ENCODE data around the gene HCN2. TPM values are rescaled to one million over a fixed set of nuclear protein-coding genes. Genes with fewer than 3 reads are reported as not detected.
A peak's percentile ranks its signal among the peaks of the same experiment; 100 is the strongest.

Gene HCN2
- total and polyA plus RNA-seq, 9 of the 15 experiments (the other 6 are each of a cell fraction or from before 2014, with no cell fraction given), result 0.29 to 4.2 (median 0.82) TPM; not detected in 2

DNA sequence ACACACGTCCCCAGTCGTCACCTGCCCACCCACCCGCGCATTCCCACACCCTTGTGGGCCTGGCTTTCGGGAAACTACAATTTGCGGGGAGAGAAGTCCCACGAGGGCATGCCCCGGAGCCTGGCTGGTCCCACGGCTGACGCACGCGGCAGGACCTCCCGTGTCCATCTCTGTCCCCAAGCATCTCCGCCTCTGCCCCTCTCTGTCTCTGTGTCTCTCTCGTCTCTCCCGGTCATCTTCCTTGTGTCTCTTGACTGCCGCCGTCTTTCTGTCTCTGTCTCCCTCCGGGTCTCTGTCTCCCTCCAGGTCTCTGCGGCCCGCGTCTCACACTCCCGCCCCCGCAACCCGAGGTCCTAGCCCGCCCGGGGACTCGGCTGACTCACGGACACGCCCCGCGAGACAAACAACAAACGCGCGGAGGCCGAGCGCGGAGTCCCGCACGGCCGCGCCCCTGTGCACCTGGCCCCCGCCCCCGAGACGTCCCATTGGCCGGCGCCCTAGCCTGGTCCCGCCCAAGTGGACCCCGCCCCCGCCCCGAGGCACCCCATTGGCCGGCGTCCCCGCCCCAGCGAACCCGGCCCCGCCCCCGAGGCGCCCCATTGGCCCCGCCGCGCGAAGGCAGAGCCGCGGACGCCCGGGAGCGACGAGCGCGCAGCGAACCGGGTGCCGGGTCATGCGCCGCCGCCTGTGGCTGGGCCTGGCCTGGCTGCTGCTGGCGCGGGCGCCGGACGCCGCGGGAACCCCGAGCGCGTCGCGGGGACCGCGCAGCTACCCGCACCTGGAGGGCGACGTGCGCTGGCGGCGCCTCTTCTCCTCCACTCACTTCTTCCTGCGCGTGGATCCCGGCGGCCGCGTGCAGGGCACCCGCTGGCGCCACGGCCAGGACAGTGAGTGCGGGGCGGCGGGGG is 49.8 kb downstream of the HCN2 start, which contains the start of gene FGF22 (continued):
- TF ChIP-seq, protein P1, sequence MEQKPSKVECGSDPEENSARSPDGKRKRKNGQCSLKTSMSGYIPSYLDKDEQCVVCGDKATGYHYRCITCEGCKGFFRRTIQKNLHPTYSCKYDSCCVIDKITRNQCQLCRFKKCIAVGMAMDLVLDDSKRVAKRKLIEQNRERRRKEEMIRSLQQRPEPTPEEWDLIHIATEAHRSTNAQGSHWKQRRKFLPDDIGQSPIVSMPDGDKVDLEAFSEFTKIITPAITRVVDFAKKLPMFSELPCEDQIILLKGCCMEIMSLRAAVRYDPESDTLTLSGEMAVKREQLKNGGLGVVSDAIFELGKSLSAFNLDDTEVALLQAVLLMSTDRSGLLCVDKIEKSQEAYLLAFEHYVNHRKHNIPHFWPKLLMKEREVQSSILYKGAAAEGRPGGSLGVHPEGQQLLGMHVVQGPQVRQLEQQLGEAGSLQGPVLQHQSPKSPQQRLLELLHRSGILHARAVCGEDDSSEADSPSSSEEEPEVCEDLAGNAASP (IDR thresholded peaks at IDR 0.05), result no peak
- no peak for TF ChIP-seq RFX7 (CRISPR knock-in tag; IDR thresholded peaks at IDR 0.05)
- TF ChIP-seq THRAP3 (IDR thresholded peaks at IDR 0.05; ENCODE audit: borderline replicate concordance), result no peak
- no peak for TF ChIP-seq ZNF311 (CRISPR knock-in tag; IDR thresholded peaks at IDR 0.05)
- no peak for TF ChIP-seq HNRNPH1 (optimal IDR thresholded peaks at IDR 0.05; ENCODE audit: low read depth, low read length)
- TF ChIP-seq BCL6 (CRISPR knock-in tag; IDR thresholded peaks at IDR 0.05), result no peak
- TF ChIP-seq PHF21A (IDR thresholded peaks at IDR 0.05; ENCODE audit: borderline replicate concordance, low read depth), result 0 out of 2 replicates have a peak, but pooled peaks have one; percentile 26
- TF ChIP-seq, protein P2, sequence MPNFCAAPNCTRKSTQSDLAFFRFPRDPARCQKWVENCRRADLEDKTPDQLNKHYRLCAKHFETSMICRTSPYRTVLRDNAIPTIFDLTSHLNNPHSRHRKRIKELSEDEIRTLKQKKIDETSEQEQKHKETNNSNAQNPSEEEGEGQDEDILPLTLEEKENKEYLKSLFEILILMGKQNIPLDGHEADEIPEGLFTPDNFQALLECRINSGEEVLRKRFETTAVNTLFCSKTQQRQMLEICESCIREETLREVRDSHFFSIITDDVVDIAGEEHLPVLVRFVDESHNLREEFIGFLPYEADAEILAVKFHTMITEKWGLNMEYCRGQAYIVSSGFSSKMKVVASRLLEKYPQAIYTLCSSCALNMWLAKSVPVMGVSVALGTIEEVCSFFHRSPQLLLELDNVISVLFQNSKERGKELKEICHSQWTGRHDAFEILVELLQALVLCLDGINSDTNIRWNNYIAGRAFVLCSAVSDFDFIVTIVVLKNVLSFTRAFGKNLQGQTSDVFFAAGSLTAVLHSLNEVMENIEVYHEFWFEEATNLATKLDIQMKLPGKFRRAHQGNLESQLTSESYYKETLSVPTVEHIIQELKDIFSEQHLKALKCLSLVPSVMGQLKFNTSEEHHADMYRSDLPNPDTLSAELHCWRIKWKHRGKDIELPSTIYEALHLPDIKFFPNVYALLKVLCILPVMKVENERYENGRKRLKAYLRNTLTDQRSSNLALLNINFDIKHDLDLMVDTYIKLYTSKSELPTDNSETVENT (CRISPR knock-in tag; IDR thresholded peaks at IDR 0.05), result no peak; the same call in 1 of the 2 replicates
- peak; percentile 62 for TF ChIP-seq CTBP1 (IDR thresholded peaks at IDR 0.05; ENCODE audit: borderline replicate concordance)
- TF ChIP-seq, protein P3, sequence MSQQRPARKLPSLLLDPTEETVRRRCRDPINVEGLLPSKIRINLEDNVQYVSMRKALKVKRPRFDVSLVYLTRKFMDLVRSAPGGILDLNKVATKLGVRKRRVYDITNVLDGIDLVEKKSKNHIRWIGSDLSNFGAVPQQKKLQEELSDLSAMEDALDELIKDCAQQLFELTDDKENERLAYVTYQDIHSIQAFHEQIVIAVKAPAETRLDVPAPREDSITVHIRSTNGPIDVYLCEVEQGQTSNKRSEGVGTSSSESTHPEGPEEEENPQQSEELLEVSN (IDR thresholded peaks at IDR 0.05; ENCODE audit: borderline replicate concordance in 1 of 2, extremely low read depth in 1 of 2, insufficient read depth in 1 of 2, insufficient read length in 1 of 2, low read depth in 1 of 2, low read length in 1 of 2, poor library complexity in 1 of 2, severe bottlenecking in 1 of 2), result peak; percentile 41 to 79
- no peak for TF ChIP-seq ZNF77 (CRISPR knock-in tag; IDR thresholded peaks at IDR 0.05)
- no peak for TF ChIP-seq RBM22 (IDR thresholded peaks at IDR 0.05; ENCODE audit: low read depth, low read length, poor library complexity, severe bottlenecking)
- TF ChIP-seq, protein P4, sequence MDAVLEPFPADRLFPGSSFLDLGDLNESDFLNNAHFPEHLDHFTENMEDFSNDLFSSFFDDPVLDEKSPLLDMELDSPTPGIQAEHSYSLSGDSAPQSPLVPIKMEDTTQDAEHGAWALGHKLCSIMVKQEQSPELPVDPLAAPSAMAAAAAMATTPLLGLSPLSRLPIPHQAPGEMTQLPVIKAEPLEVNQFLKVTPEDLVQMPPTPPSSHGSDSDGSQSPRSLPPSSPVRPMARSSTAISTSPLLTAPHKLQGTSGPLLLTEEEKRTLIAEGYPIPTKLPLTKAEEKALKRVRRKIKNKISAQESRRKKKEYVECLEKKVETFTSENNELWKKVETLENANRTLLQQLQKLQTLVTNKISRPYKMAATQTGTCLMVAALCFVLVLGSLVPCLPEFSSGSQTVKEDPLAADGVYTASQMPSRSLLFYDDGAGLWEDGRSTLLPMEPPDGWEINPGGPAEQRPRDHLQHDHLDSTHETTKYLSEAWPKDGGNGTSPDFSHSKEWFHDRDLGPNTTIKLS (IDR thresholded peaks at IDR 0.05; ENCODE audit: borderline replicate concordance, low read depth), result no peak
- no peak for TF ChIP-seq GATAD2B (IDR thresholded peaks at IDR 0.05; ENCODE audit: borderline replicate concordance)
